A549 treated with AZD9567 at 1 μM for 4 hours (cell line): Measurements from ENCODE around the gene EXOSC6. TPM values are rescaled to one million over a fixed set of nuclear protein-coding genes. Genes with fewer than 3 reads are reported as not detected.

Experiments
- total RNA-seq: library from RNA; stranded (reverse); fragments of 200-300 nt; extraction: Qiagen RNA extraction; gene quantifications from 5 replicates; pipeline ENCODE4 v1.2.3, GENCODE V29; 2022; ENCODE audit not compliant: insufficient read depth

The EXOSC6 gene
- total RNA-seq, result 15.8 to 16.7 TPM (median 16.4 TPM) in 5 replicates

DNA sequence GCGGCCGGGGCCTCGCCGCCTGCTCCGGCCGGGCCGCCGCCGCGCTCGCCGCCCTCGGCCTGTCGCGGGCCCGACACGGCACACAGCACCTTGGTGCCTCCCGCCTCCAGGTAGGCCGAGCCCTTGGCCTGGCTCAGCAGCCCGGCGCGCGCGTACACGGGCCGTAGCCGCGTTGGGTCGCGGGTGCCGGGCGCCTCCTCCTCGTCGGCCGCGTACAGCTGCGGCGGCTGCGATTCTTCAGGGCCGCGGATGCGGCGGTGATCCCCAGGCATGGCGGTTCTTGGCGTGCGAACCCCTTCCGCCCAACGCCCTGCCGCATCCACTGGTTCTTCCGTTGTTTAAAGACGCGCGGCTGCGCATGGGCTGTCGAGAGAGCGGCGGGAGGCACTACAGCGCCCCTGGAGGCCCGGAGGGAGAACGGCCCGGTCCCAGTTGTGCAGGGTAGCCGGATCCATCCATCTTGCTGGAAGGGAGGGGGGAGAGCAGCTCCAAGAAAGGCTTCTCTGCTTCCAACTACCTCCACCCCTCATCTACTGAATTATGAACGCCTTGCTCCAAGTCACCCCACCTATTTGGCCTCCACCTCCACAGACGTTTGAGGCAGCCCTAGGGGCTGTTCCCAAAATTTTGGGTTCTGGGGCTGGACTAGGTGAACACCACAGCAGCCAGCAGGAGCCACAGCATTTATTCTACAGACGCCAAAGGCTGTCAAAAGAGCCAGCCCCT is at the start of gene EXOSC6:
TSS of gene EXOSC6 (minus strand) at position 312 of the 726 bp plus-strand sequence. CDS start at position 272, 40 bp downstream.

DNA sequence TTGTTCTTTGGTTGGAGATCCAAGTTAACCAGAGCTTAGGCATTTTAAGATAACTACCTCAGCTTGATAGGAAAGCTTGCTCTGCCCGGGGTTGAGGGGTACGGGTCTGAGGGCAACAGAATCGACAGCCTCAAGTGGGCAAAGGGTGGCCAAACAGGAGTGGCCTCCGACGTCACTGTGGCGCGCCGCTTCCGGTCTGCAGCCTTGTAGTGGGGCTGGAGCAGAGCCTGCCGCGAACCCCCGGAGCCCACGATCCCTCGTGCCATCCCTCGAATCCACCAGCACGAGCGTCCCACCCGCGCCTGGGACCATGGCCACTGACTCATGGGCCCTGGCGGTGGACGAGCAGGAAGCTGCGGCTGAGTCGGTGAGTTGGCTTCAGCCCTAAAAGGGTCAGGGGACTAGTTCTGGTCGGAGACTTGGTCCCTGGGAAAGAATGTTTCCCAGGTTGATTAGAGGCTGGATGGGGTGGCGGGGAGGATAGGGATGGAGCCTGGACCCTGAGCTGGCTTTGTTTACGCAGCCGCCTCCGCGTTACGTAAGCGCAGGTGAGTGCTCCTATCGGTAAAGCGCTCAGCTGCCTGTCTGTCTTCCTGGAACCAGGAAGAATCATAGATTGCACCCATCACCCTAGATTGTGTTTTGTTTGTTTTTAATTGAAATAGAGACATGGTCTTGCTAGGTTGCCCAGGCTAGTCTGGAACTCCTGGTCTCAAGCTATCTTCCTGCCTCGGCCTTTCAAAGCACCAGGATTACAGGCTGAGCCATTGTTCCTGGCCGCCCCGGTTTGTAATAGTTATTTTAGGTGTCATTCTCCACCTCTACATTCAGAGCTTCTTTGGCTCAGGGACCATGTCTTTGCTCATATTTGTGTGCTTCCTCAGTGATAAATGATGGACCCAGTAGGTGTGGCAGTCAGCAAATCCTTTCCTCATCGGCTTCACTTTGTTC is 47.5 kb upstream of the EXOSC6 start, which contains the start of gene DDX19B:
TSS of gene DDX19B (plus strand) at position 199 of the 951 bp plus-strand sequence. CDS start at position 311, 112 bp downstream.

DNA sequence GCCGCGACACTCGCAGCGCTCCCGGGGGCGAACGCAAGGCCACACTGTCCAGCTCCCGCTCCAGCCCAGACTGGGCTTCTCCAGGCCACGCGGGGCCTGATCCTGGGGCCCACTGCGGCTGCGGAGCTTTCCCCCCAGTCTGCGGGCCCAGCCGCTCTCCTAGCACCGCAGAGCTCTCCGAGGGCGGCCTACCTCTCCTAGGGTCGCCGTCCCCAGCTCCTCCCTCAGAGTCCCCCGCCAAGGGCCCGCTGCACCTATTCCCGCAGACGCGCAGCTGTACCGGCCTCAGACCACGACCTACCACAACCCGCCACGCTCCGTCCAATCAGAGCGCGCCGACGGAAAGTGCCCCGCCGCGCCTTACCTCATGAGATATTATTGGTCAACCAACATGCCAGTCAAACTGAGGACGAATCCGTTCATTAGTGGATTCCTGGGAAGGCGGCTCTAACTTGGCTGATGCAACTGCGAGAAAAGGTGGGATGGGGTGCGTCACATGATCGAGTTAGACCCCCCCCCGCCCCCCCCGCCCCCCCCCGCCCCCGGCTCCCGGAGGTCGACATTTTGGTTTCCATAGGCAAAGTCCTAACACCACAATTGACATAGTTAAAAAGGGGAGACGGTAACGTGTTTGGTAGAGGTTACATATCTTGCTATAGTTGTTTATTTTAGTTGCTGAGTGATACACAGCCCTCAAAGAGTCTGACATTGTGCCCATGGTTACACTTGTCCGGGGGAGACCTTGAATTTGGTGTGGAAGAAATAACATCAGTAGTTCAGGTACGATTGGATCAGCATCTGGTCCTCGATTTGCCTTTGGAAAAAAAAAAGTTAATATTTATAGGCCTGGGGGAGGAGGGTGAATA is 37.7 kb upstream of the EXOSC6 start, which contains the start of gene AARS1:
TSS of gene AARS1 (minus strand) at position 278 of the 866 bp plus-strand sequence. CDS start 6,743 bp downstream, outside the sequence.

Other genes starting within 250 kb of the EXOSC6 start
- 15.7 to 17.1 TPM (median 17.0 TPM) in 5 replicates for gene PDPR, start 137.6 kb downstream of the EXOSC6 start, total RNA-seq
- 0.06 to 0.15 TPM in 2 of 5 replicates, not detected in the others for gene CLEC18C, start 78.2 kb downstream of the EXOSC6 start, total RNA-seq
- 80.4 to 97.5 TPM (median 88.9 TPM) in 5 replicates for gene AARS1, start 37.6 kb upstream of the EXOSC6 start, total RNA-seq
- gene DDX19B, start 47.2 kb upstream of the EXOSC6 start, total RNA-seq, result 27.5 to 45.5 TPM (median 31.5 TPM) in 5 replicates
- gene DDX19A, start 95.0 kb upstream of the EXOSC6 start, total RNA-seq, result 39.8 to 45.3 TPM (median 41.5 TPM) in 5 replicates
- gene ST3GAL2, start 187.2 kb upstream of the EXOSC6 start, total RNA-seq, result 16.4 to 31.5 TPM (median 20.0 TPM) in 5 replicates
- 4.2 to 6.1 TPM (median 5.0 TPM) in 5 replicates for gene FCSK, start 202.7 kb upstream of the EXOSC6 start, total RNA-seq